Lung microvascular endothelial cell (primary cell): ENCODE data around the gene CLINT1. TPM values are rescaled to one million over a fixed set of nuclear protein-coding genes. Genes with fewer than 3 reads are reported as not detected.

Experiments
- total RNA-seq: library from RNA; depleted of rRNA; stranded (reverse); fragments of >200 nt; gene quantifications from 2 replicates; pipeline ENCODE4 v1.2.1, GENCODE V29; 2014

The CLINT1 gene
- total RNA-seq, 1 donor from 2014 or later: 86.7 TPM

Other genes with a start within 250 kb of the CLINT1 start
- not detected in 2 replicates for gene SOX30, start 206.7 kb downstream of the CLINT1 start, total RNA-seq
- gene C5orf52, start 187.6 kb downstream of the CLINT1 start, total RNA-seq: not detected in 2 replicates
- gene THG1L, start 127.7 kb downstream of the CLINT1 start, total RNA-seq: 5.4 and 10.2 TPM in 2 replicates
- 5.0 and 5.4 TPM in 2 replicates for gene LSM11, start 115.4 kb downstream of the CLINT1 start, total RNA-seq